ENCODE data around the gene KCNQ2. TPM values are rescaled to one million over a fixed set of nuclear protein-coding genes. Genes with fewer than 3 reads are reported as not detected.

Gene KCNQ2
- total RNA-seq, 1 donor from 2014 or later, result not detected

GRCh38 chr20:63413323-63413722, 59.1 kb downstream of the KCNQ2 start:
- ATAC-seq (no peak), DNase-seq (no peak)
- no peaks in the 10 kb centered on the region for H3K4me1 ChIP-seq
- no peak overlapping the region for H3K27ac ChIP-seq
- no peak overlapping the region for H3K4me3 ChIP-seq
- no peaks in the 10 kb centered on the region for H3K9me3 ChIP-seq
- H3K36me3 ChIP-seq, result no peaks in the 10 kb centered on the region
- H3K27me3 ChIP-seq (ENCODE audit: low read depth), result peaks cover 47% of the 10 kb centered on the region
- intact Hi-C loops (cut with DNase I), result no loop called here
- TF ChIP-seq, protein P1, sequence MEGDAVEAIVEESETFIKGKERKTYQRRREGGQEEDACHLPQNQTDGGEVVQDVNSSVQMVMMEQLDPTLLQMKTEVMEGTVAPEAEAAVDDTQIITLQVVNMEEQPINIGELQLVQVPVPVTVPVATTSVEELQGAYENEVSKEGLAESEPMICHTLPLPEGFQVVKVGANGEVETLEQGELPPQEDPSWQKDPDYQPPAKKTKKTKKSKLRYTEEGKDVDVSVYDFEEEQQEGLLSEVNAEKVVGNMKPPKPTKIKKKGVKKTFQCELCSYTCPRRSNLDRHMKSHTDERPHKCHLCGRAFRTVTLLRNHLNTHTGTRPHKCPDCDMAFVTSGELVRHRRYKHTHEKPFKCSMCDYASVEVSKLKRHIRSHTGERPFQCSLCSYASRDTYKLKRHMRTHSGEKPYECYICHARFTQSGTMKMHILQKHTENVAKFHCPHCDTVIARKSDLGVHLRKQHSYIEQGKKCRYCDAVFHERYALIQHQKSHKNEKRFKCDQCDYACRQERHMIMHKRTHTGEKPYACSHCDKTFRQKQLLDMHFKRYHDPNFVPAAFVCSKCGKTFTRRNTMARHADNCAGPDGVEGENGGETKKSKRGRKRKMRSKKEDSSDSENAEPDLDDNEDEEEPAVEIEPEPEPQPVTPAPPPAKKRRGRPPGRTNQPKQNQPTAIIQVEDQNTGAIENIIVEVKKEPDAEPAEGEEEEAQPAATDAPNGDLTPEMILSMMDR (IDR thresholded peaks at IDR 0.05), result no peak

- ATAC-seq (no peak), DNase-seq (no peak)
- Histone ChIP-seq H3K4me3 (no peak overlapping the region), H3K27me3 (ENCODE audit: low read depth) (peaks cover 47% of the 10 kb centered on the region), H3K36me3 (no peaks in the 10 kb centered on the region), H3K27ac (no peak overlapping the region), H3K9me3 (no peaks in the 10 kb centered on the region), H3K4me1 (no peaks in the 10 kb centered on the region)
- TF ChIP-seq, protein P1 (IDR thresholded peaks at IDR 0.05), result no peak
- intact Hi-C loops (cut with DNase I), result no loop called here
Observed at GRCh38 chr20:63412889-63413288, 59.6 kb downstream of the KCNQ2 start.

GRCh38 chr20:63411898-63412631, 60.4 kb downstream of the KCNQ2 start:
- H3K4me3 ChIP-seq, result no peak overlapping the region
- no peaks in the 10 kb centered on the region for H3K4me1 ChIP-seq
- H3K9me3 ChIP-seq, result no peaks in the 10 kb centered on the region
- H3K27me3 ChIP-seq (ENCODE audit: low read depth), result peaks cover 44% of the 10 kb centered on the region
- intact Hi-C loops (cut with DNase I), result no loop called here
- no peak overlapping the region for H3K27ac ChIP-seq
- H3K36me3 ChIP-seq, result no peaks in the 10 kb centered on the region
- DNase-seq, result no peak
- no peak for ATAC-seq
- TF ChIP-seq, protein P1 (IDR thresholded peaks at IDR 0.05), result no peak

DNA sequence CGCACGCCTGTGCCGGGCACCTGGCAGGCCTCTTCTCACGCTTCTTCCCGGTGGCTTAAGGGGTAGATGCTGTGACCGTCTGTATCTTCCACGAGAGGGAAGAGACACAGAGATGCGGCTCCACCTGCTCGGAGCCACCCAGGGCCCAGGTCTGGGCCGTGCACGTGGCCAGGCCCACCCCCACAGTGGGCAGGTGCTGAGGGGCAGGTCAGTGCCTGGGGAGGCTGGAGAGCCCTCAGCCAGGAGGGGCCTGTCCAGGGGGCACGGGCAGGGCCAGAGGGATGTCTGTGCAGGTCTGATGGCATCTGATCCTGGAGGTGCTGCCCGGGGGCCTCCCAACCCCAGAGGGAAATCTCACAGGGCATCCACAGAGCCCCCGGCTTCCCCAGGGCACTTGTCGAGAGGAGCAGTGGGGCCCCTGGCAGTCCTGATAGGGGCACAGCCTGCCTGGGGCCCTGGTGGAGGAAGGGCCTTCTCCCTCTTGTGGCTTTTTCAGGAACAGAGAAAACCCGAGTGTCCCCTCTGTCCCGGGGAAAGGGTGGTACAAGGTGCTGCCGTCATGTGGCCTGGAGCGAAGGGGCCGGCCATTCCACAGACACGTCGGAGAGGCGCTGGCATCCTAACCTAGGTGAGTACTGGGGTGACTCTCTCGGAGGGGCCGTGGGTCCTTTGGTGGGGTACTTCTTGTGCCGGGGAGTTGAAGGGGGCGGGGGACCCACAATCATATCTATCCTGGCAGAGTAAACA, 61.1 kb downstream of the KCNQ2 start:
- Histone ChIP-seq H3K9me3 (no peaks in the 10 kb centered on the region), H3K4me1 (no peaks in the 10 kb centered on the region), H3K4me3 (no peak overlapping the region), H3K27ac (no peak overlapping the region), H3K27me3 (ENCODE audit: low read depth) (peaks cover 40% of the 10 kb centered on the region), H3K36me3 (no peaks in the 10 kb centered on the region)
- intact Hi-C loops (cut with DNase I), result no loop called here
- ATAC-seq (no peak), DNase-seq (no peak)
- TF ChIP-seq, protein P1 (IDR thresholded peaks at IDR 0.05), result no peak

DNA sequence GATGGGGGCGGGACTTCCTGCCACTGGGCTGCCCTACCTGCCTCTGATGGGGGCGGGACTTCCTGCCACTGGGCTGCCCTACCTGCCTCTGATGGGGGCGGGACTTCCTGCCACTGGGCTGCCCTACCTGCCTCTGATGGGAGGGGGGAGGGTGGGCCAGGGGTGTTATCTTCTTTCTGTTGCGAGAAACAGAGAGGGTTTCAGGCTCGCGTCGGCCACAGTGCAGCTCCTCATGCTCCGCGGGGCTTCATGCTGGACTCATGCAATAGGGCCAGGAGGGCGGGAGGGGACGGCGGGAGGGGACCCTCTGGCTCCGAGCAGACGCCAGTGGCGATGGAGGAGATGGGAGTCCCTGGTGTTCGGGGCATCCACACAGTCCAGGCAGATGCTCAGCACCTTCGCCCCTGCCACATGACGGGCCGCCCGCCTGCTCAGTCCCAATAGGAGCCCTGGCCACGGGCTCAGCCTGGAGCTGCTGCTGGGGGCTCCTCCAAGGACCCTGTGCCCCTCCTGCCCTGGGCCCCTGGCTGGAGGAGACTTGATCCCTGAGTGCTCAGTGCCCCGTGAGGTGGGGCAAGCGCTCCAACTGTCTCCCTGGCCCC, 62.5 kb downstream of the KCNQ2 start:
- H3K27ac ChIP-seq, result no peak overlapping the region
- no peaks in the 10 kb centered on the region for H3K9me3 ChIP-seq
- TF ChIP-seq, protein P1 (IDR thresholded peaks at IDR 0.05), result no peak
- intact Hi-C loops (cut with DNase I), result no loop called here
- no peak for ATAC-seq
- no peaks in the 10 kb centered on the region for H3K4me1 ChIP-seq
- no peak for DNase-seq
- no peaks in the 10 kb centered on the region for H3K36me3 ChIP-seq
- no peak overlapping the region for H3K4me3 ChIP-seq
- H3K27me3 ChIP-seq (ENCODE audit: low read depth), result peaks cover 33% of the 10 kb centered on the region

All from lower lobe of right lung (tissue), 2 donors.